Measurements from ENCODE around the gene MGAT2. TPM values are rescaled to one million over a fixed set of nuclear protein-coding genes. Genes with fewer than 3 reads are reported as not detected.
A peak's percentile ranks its signal among the peaks of the same experiment; 100 is the strongest.

MGAT2 gene
- total RNA-seq, 1 experiment from 2014 or later = 51.4 TPM

DNA sequence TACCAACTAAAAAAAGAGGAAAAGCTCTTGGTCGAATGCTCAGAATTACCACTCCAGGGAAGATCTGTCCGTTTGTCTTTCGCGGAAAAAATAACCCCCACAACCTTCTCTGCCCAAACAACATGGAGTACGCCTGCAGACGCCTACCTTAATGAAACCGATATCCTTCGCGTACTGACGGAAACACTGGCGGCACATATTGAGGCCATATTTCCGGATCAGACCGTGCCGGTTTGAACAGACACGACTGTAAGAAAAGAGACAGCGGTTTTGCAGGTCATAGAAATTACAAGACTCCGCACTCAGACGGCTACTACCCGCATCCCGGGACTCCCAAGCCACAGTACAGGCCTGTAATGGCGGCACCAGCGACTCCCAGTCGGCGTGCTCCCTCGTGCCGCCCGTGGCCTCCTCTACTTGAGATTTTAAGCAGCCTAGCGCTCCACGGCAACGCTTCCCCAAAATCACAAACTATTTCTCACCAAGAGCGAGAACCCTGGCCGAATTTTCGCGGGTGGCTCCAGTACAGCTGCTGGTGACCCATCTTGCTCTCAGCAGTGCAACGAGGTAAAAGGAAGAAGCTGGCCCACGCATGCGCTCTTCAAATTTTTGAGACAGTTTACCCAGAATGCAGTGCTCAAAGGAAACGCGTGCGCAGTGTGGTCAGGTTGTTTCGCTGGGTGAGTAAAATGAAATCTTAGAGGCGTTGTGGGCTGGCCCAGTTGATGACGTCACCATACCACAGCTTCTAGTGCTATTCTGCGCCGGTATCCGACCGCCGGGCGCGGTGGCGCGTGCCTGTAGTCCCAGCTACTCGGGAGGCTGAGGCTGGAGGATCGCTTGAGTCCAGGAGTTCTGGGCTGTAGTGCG is 34.6 kb upstream of the MGAT2 start, which contains the start of gene RPS29:
RPS29 (minus strand) TSS at position 578 of the 870 bp plus-strand sequence; CDS start at position 544, 34 bp downstream.
- intact Hi-C loops (cut with micrococcal nuclease; ENCODE audit: unreplicated experiment) = no loop called here
- H3K36me3 ChIP-seq (ENCODE audit: control insufficient read depth, insufficient read depth, low read length) = peaks cover 21% of the 10 kb centered on the region

GRCh38 chr14:49586673-49587460 is 33.7 kb upstream of the MGAT2 start:
- POLR2A ChIA-PET = no interaction called here
- BruUV-seq (replicated peaks) = no TSS peak
- peak; percentile 55 for ATAC-seq

More for the DNA sequence above, 34.6 kb upstream of the MGAT2 start, which contains the start of gene RPS29:
- TF ChIP-seq, protein P1, sequence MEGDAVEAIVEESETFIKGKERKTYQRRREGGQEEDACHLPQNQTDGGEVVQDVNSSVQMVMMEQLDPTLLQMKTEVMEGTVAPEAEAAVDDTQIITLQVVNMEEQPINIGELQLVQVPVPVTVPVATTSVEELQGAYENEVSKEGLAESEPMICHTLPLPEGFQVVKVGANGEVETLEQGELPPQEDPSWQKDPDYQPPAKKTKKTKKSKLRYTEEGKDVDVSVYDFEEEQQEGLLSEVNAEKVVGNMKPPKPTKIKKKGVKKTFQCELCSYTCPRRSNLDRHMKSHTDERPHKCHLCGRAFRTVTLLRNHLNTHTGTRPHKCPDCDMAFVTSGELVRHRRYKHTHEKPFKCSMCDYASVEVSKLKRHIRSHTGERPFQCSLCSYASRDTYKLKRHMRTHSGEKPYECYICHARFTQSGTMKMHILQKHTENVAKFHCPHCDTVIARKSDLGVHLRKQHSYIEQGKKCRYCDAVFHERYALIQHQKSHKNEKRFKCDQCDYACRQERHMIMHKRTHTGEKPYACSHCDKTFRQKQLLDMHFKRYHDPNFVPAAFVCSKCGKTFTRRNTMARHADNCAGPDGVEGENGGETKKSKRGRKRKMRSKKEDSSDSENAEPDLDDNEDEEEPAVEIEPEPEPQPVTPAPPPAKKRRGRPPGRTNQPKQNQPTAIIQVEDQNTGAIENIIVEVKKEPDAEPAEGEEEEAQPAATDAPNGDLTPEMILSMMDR (IDR thresholded peaks at IDR 0.05) = no peak
- TF ChIP-seq POLR2AphosphoS5 (IDR thresholded peaks at IDR 0.05; ENCODE audit: low read depth, low read length) = peak; percentile 91
- Histone ChIP-seq H3K9me3 (ENCODE audit: control insufficient read depth, insufficient read depth, low read depth, low read length) (no peaks in the 10 kb centered on the region), H3K4me1 (ENCODE audit: control insufficient read depth, insufficient read depth, low read length) (peaks cover 15% of the 10 kb centered on the region), H3K27ac (ENCODE audit: low read length) (peak within 1 kb of the TSS; percentile 95), H3K4me3 (ENCODE audit: low read depth in 2 of 2, low read length in 2 of 2) (peak within 1 kb of the TSS; percentile 92 to 93), H3K27me3 (ENCODE audit: control insufficient read depth, insufficient read depth, low read length) (no peaks in the 10 kb centered on the region)
- no TSS peak for BruUV-seq (replicated peaks)
- DNase-seq (ENCODE audit: low read depth, low spot score) (peak; percentile 98), ATAC-seq (peak; percentile 94)
- ChIA-PET CTCF (interaction anchor here (1.0 to 1.3 kb wide), 2 partner anchors 9 to 124 kb away, joined by 4 read pairs; no protein-coding TSS in a partner anchor), POLR2A (interaction anchor here (0.7 kb wide), 1 partner anchor 861 kb away, joined by 3 read pairs; no protein-coding TSS in a partner anchor)
- in situ Hi-C loops (cut with HindIII; ENCODE audit: low pct_unique_long_range_greater_than_20kb, low sequenced_read_pairs) = no loop called here

GRCh38 chr14:49589387-49589786 is 31.2 kb upstream of the MGAT2 start:
- Histone ChIP-seq H3K27me3 (ENCODE audit: control insufficient read depth, insufficient read depth, low read length) (no peaks in the 10 kb centered on the region), H3K36me3 (ENCODE audit: control insufficient read depth, insufficient read depth, low read length) (peaks cover 10% of the 10 kb centered on the region; the same call in 1 of the 2 replicates), H3K27ac (ENCODE audit: low read length) (no peak overlapping the region), H3K4me3 (ENCODE audit: low read depth in 2 of 2, low read length in 2 of 2) (no peak overlapping the region), H3K4me1 (ENCODE audit: control insufficient read depth, insufficient read depth, low read length) (peaks cover 10% of the 10 kb centered on the region), H3K9me3 (ENCODE audit: control insufficient read depth, insufficient read depth, low read depth, low read length) (no peaks in the 10 kb centered on the region)
- no TSS peak for BruUV-seq (replicated peaks)
- ATAC-seq (no peak), DNase-seq (ENCODE audit: low read depth, low spot score) (no peak)
- in situ Hi-C loops (cut with HindIII; ENCODE audit: low pct_unique_long_range_greater_than_20kb, low sequenced_read_pairs) (no loop called here), intact Hi-C loops (cut with micrococcal nuclease; ENCODE audit: unreplicated experiment) (no loop called here)
- ChIA-PET POLR2A (no interaction called here), CTCF (no interaction called here)
- TF ChIP-seq, protein P2, sequence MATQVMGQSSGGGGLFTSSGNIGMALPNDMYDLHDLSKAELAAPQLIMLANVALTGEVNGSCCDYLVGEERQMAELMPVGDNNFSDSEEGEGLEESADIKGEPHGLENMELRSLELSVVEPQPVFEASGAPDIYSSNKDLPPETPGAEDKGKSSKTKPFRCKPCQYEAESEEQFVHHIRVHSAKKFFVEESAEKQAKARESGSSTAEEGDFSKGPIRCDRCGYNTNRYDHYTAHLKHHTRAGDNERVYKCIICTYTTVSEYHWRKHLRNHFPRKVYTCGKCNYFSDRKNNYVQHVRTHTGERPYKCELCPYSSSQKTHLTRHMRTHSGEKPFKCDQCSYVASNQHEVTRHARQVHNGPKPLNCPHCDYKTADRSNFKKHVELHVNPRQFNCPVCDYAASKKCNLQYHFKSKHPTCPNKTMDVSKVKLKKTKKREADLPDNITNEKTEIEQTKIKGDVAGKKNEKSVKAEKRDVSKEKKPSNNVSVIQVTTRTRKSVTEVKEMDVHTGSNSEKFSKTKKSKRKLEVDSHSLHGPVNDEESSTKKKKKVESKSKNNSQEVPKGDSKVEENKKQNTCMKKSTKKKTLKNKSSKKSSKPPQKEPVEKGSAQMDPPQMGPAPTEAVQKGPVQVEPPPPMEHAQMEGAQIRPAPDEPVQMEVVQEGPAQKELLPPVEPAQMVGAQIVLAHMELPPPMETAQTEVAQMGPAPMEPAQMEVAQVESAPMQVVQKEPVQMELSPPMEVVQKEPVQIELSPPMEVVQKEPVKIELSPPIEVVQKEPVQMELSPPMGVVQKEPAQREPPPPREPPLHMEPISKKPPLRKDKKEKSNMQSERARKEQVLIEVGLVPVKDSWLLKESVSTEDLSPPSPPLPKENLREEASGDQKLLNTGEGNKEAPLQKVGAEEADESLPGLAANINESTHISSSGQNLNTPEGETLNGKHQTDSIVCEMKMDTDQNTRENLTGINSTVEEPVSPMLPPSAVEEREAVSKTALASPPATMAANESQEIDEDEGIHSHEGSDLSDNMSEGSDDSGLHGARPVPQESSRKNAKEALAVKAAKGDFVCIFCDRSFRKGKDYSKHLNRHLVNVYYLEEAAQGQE (IDR thresholded peaks at IDR 0.05; ENCODE audit: insufficient read depth in 1 of 2, low read depth in 2 of 2, low read length in 1 of 2) = peak in 1 of 2 experiments; percentile 36; a peak in 1 of 4 replicates
- no peak for TF ChIP-seq TCF7L2 (IDR thresholded peaks at IDR 0.05; ENCODE audit: low read depth, low read length)
- TF ChIP-seq, protein P1 (IDR thresholded peaks at IDR 0.05) = no peak

More at GRCh38 chr14:49586673-49587460, 33.7 kb upstream of the MGAT2 start:
- in situ Hi-C loops (cut with HindIII; ENCODE audit: low pct_unique_long_range_greater_than_20kb, low sequenced_read_pairs) = no loop called here
- Histone ChIP-seq H3K27ac (ENCODE audit: low read length) (peak overlapping the region; percentile 70), H3K4me1 (ENCODE audit: control insufficient read depth, insufficient read depth, low read length) (peaks cover 15% of the 10 kb centered on the region), H3K4me3 (ENCODE audit: low read depth in 2 of 2, low read length in 2 of 2) (peak overlapping the region; percentile 92 to 93), H3K27me3 (ENCODE audit: control insufficient read depth, insufficient read depth, low read length) (no peaks in the 10 kb centered on the region), H3K9me3 (ENCODE audit: control insufficient read depth, insufficient read depth, low read depth, low read length) (no peaks in the 10 kb centered on the region), H3K36me3 (ENCODE audit: control insufficient read depth, insufficient read depth, low read length) (peaks cover 21% of the 10 kb centered on the region)
- peak; percentile 74 for DNase-seq (ENCODE audit: low read depth, low spot score)
- intact Hi-C loops (cut with micrococcal nuclease; ENCODE audit: unreplicated experiment) = no loop called here
- TF ChIP-seq POLR2AphosphoS5 (IDR thresholded peaks at IDR 0.05; ENCODE audit: low read depth, low read length) = no peak
- TF ChIP-seq, protein P1 (IDR thresholded peaks at IDR 0.05) = peak; percentile 80; the same call in 1 of the 2 replicates
- CTCF ChIA-PET = interaction anchor here (1.0 to 1.3 kb wide), 2 partner anchors 8 to 125 kb away, joined by 4 read pairs; no protein-coding TSS in a partner anchor

All from Panc1 (cell line).